ENCODE measurements around the gene RABEP2. TPM values are rescaled to one million over a fixed set of nuclear protein-coding genes. Genes with fewer than 3 reads are reported as not detected.
A peak's percentile ranks its signal among the peaks of the same experiment; 100 is the strongest.

The RABEP2 gene
- total and polyA plus RNA-seq, 9 of the 15 experiments (the other 6 are each of a cell fraction or from before 2014, with no cell fraction given), result 0.15 to 13.4 (median 3.5) TPM

- TF ChIP-seq, protein P1, sequence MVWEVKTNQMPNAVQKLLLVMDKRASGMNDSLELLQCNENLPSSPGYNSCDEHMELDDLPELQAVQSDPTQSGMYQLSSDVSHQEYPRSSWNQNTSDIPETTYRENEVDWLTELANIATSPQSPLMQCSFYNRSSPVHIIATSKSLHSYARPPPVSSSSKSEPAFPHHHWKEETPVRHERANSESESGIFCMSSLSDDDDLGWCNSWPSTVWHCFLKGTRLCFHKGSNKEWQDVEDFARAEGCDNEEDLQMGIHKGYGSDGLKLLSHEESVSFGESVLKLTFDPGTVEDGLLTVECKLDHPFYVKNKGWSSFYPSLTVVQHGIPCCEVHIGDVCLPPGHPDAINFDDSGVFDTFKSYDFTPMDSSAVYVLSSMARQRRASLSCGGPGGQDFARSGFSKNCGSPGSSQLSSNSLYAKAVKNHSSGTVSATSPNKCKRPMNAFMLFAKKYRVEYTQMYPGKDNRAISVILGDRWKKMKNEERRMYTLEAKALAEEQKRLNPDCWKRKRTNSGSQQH (CRISPR knock-in tag; IDR thresholded peaks at IDR 0.05), result no peak; the same call in 1 of the 2 replicates
- peak in 1 of 2 experiments; percentile 57; a peak in 1 of 4 replicates for TF ChIP-seq SIN3A (IDR thresholded peaks at IDR 0.05; ENCODE audit: borderline replicate concordance in 2 of 2, control insufficient read depth in 1 of 2, low read depth in 2 of 2, low read length in 2 of 2)
- TF ChIP-seq ZNF639 (CRISPR knock-in tag; conservative IDR thresholded peaks at IDR 0.05 in 1 of 2, IDR thresholded peaks at IDR 0.05 in 1 of 2), result peak in 1 of 2 experiments; percentile 91; a peak in 2 of 4 replicates
- TF ChIP-seq ZNF668 (CRISPR knock-in tag; IDR thresholded peaks at IDR 0.05), result no peak
- TF ChIP-seq RBBP5 (IDR thresholded peaks at IDR 0.05; ENCODE audit: borderline replicate concordance, insufficient read depth, low read length, poor library complexity, severe bottlenecking), result peak; percentile 67
- no peak for TF ChIP-seq SNIP1 (IDR thresholded peaks at IDR 0.05; ENCODE audit: low read depth)
- TF ChIP-seq SIN3B (IDR thresholded peaks at IDR 0.05; ENCODE audit: low read depth), result peak; percentile 40; the same call in 1 of the 2 replicates
- no peak for TF ChIP-seq ZSCAN29 (IDR thresholded peaks at IDR 0.05)
- TF ChIP-seq HDAC1 (IDR thresholded peaks at IDR 0.05), result peak in 1 of 2 experiments; percentile 82; a peak in 2 of 4 replicates
- TF ChIP-seq HMGN3 (IDR thresholded peaks at IDR 0.05; ENCODE audit: borderline replicate concordance, extremely low read depth, insufficient read length, low read depth, low read length), result peak; percentile 48
- peak; percentile 94 for TF ChIP-seq SP1 (CRISPR knock-in tag; IDR thresholded peaks at IDR 0.05)
- TF ChIP-seq RB1 (IDR thresholded peaks at IDR 0.05; ENCODE audit: low read depth), result 0 out of 2 replicates have a peak, but pooled peaks have one; percentile 18
- TF ChIP-seq ELF2 (CRISPR knock-in tag; IDR thresholded peaks at IDR 0.05), result peak; percentile 93
- TF ChIP-seq, protein P2, sequence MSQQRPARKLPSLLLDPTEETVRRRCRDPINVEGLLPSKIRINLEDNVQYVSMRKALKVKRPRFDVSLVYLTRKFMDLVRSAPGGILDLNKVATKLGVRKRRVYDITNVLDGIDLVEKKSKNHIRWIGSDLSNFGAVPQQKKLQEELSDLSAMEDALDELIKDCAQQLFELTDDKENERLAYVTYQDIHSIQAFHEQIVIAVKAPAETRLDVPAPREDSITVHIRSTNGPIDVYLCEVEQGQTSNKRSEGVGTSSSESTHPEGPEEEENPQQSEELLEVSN (IDR thresholded peaks at IDR 0.05; ENCODE audit: borderline replicate concordance in 1 of 2, extremely low read depth in 1 of 2, insufficient read depth in 1 of 2, insufficient read length in 1 of 2, low read depth in 1 of 2, low read length in 1 of 2, poor library complexity in 1 of 2, severe bottlenecking in 1 of 2), result peak; percentile 13 to 25
Measured at GRCh38 chr16:28924762-28925385, at the start of gene RABEP2 (continued).
